Subcutaneous adipose tissue (tissue), 4 donors: Measurements from ENCODE around the gene RALA. TPM values are rescaled to one million over a fixed set of nuclear protein-coding genes. Genes with fewer than 3 reads are reported as not detected.

Source experiments
- total RNA-seq, 4 donors: library from RNA; depleted of rRNA; stranded (reverse); fragments of >200 nt; gene quantifications; one replicate each; pipeline ENCODE4 v1.1.0, GENCODE V29; 2016
- TF ChIP-seq, protein P1 (sequence below): fragments of 450-650 bp; IDR thresholded peaks from one replicate; pipeline ENCODE4 v1.5.1; 2016; ENCODE audit warnings: low read depth, mild to moderate bottlenecking, control low read depth, antibody characterized with exemption, moderate library complexity

The RALA gene
- total RNA-seq, 4 donors from 2014 or later: 22.5 to 32.1 (median 28.7) TPM

DNA sequence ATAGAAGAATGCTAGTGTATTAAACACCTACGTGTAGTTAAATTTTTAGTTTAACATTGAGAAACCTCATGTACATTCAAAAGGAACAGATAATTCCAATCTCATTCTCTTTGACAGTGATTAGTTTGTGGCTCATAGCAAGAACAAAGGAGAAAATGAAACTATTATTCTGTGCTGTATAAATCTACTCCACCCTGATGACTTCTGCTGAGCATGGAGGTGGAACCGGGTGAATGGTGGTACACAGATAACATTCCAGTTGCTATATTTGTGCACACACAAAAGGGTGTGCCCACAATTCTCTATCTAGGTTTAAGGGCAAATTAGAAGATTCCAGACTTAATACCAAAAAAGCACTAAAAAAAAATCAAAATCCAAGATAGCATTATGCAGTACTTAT, 17.0 kb upstream of the RALA start:
- TF ChIP-seq, protein P1, sequence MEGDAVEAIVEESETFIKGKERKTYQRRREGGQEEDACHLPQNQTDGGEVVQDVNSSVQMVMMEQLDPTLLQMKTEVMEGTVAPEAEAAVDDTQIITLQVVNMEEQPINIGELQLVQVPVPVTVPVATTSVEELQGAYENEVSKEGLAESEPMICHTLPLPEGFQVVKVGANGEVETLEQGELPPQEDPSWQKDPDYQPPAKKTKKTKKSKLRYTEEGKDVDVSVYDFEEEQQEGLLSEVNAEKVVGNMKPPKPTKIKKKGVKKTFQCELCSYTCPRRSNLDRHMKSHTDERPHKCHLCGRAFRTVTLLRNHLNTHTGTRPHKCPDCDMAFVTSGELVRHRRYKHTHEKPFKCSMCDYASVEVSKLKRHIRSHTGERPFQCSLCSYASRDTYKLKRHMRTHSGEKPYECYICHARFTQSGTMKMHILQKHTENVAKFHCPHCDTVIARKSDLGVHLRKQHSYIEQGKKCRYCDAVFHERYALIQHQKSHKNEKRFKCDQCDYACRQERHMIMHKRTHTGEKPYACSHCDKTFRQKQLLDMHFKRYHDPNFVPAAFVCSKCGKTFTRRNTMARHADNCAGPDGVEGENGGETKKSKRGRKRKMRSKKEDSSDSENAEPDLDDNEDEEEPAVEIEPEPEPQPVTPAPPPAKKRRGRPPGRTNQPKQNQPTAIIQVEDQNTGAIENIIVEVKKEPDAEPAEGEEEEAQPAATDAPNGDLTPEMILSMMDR: no peak

DNA sequence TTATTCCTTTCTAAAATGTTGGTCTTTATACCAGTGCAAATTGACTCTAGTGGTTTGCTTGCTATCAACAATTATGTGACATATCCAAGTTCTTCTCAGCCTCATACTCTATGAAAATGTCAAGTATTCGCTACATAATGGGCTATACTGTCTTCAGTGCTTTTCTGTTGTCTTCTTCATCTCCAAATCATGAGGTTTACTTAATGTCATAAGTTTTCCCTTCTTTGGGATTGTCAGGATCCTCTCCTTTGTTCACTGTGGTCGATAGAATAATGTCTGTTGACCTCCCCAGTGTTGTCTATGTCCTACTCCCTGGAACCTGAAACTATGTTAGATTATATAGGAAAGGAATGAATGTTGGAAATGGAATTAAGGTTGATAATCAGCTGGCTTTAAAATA, 16.4 kb upstream of the RALA start:
- TF ChIP-seq, protein P1: no peak

DNA sequence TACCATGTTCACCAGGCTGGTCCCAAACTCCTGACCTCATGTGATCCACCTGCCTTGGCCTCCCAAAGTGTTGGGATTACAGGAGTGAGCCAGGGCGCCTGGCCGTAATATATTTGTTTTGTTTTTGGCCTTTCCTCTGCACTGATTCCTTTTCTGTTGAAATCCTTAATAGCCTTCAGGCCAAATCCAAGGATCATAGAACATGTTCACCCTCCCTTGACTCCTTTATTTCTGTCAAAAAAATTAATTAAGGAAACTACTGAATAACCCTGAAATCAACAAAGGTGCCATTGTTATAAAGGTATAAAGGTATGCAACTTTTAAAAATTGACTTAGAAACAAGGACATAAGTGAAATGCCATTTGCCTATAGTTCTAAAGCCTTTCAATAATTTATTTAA, 15.5 kb upstream of the RALA start:
- TF ChIP-seq, protein P1: no peak

DNA sequence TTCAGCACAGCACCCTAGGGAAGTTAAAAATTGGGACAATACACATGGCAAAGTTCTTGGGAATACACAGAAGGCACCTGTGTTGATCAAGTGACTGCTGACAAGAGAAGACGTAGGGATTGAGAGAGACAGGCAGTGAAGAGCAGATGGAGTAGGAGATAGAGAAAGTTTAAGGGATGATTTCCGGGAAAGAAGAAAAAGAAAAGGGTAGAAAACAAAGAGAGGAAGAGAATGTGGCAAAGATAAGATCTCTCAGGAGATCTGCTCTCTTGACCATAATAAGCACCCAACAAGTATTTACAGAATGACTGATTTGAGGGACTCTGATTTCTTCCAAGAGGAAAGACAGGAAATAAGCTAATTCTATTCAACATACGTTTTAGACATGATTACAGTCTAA, 15.1 kb upstream of the RALA start:
- TF ChIP-seq, protein P1: no peak

DNA sequence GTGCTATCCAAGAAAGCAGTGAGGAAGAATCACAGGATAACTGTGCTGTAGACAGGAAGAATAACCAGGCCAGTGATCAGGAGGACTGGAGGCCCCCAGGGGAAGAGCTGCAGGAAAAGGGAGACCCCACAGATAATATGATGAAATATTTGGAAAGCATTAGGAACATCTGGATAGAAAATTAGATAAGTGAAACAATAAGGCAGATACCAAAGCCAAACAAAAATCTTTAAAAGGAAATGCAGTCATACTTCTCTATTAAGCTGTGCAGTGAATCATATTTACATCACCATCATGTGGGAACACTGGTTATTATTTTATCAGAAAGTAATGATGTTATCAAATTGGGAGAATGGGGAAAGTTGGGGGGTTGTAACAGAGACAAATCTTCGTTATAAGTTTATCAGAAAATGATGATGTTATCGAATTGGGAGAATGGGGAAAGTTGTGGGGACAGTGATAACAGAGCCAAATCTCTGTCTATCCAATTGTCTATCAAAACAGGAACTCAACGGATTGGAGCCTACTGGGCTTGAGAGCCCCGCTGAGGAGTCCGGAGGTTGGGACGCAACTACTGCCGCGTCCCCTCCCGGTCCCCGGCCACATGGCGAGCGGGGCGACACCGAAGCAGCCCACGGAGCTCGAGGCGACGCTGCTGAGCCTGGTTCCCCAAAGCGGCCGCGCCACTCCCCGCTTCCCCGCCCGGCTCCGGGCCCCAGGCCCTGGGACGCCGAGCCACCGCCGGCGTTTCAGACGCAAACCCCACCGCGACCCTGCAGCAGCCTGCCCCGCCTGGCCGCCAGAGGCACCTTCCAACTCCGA, 14.0 kb upstream of the RALA start:
- TF ChIP-seq, protein P1: no peak

DNA sequence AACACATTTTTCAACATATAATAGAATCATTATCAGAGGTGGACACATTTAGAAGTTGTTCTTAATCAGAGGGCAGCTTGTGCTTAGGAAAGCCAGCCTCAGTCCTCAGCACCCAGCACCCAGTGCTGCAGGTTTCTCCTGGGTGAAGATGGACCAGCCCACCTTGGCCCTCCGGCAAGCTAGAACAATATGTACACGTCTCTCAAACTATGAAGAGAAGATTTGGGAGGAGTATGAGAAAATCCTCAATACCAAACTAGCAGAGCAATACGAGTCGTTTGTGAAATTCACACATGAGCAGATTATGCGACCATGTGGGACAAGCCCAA, 13.5 kb upstream of the RALA start:
- TF ChIP-seq, protein P1: no peak

DNA sequence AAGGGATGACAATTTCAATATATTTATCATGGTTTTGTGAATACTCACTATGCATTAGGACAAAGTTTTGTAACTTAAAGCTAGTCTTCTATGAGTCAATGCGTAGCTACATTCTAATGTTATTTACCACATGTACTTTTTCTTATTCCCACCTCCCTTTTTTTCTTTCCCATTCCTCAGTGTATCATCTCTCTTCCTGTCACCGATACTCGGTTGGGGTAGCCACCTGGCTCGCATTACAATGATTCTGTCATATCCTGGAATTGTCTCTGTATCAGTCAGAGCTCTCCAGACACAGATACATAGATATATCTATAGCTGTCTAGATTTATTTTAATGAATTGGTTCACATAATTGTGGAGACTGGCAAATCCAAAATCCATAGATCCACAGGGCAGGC, 9.8 kb upstream of the RALA start:
- TF ChIP-seq, protein P1: no peak
